Stimulated activated naive CD8-positive, alpha-beta T cell treated with anti-CD3 and anti-CD28 coated beads, Interleukin-15, amount 100 ng/mL, for 72 hours (primary cell): ENCODE results near the gene LYRM9.
A peak's percentile ranks its signal among the peaks of the same experiment; 100 is the strongest.
"Not testable (repeated sequence)": the region's sequence is repeated elsewhere in the genome, so short reads cannot be mapped to it uniquely, and the experiment has no call there.

ENCODE experiments used
- ATAC-seq: fragments of 150-1000 bp; cut with Tn5 transposase; 2 replicates; pipeline ENCODE4 v1.10.0; 2021; ENCODE audit warnings: mild to moderate bottlenecking, moderate library complexity
- DNase-seq, 2 donors: peaks; one replicate each; pipeline ENCODE4 v3.0.0; 2021 to 2022
- H3K27ac Mint-ChIP-seq, 2 donors: one replicate each; pipeline ENCODE4 v1.8.0; 2022; ENCODE audit warnings: mild to moderate bottlenecking in 2 of 2, mixed read lengths in 2 of 2, moderate library complexity in 2 of 2
- H3K27me3 Mint-ChIP-seq: one replicate; pipeline ENCODE4 v1.8.0; 2022; ENCODE audit warnings: mixed read lengths
- H3K4me1 Mint-ChIP-seq: one replicate; pipeline ENCODE4 v1.8.0; 2022; ENCODE audit warnings: mild to moderate bottlenecking, mixed read lengths
- H3K4me3 Mint-ChIP-seq, 2 donors: one replicate each; pipeline ENCODE4 v1.8.0; 2022; ENCODE audit warnings: mild to moderate bottlenecking in 2 of 2, mixed read lengths in 2 of 2, moderate library complexity in 1 of 2
- H3K9me3 Mint-ChIP-seq, 2 donors: one replicate each; pipeline ENCODE4 v1.8.0; 2022; ENCODE audit warnings: mixed read lengths in 2 of 2

The LYRM9 gene

GRCh38 chr17:27840688-27841087 is 52.5 kb downstream of the LYRM9 start:
- no peak overlapping the region for H3K27ac Mint-ChIP-seq
- no peaks in the 10 kb centered on the region for H3K27me3 Mint-ChIP-seq
- ATAC-seq (no peak), DNase-seq (no peak)
- no peak overlapping the region for H3K4me3 Mint-ChIP-seq
- no peaks in the 10 kb centered on the region for H3K9me3 Mint-ChIP-seq
- peaks cover 14% of the 10 kb centered on the region for H3K4me1 Mint-ChIP-seq

- H3K4me3 Mint-ChIP-seq, H3K9me3 Mint-ChIP-seq, H3K27me3 Mint-ChIP-seq, DNase-seq, H3K27ac Mint-ChIP-seq: not testable (repeated sequence)
- ATAC-seq: peak; percentile 86
- peaks cover 10% of the 10 kb centered on the region for H3K4me1 Mint-ChIP-seq
Observed at GRCh38 chr17:27840406-27840678, 52.8 kb downstream of the LYRM9 start.

- H3K4me3 Mint-ChIP-seq, H3K9me3 Mint-ChIP-seq, H3K27ac Mint-ChIP-seq, H3K27me3 Mint-ChIP-seq, H3K4me1 Mint-ChIP-seq, DNase-seq: not testable (repeated sequence)
- peak; percentile 74 for ATAC-seq
Observed at GRCh38 chr17:27839571-27840405, 53.4 kb downstream of the LYRM9 start.

GRCh38 chr17:27838607-27839006 is 54.6 kb downstream of the LYRM9 start:
- H3K27me3 Mint-ChIP-seq, H3K9me3 Mint-ChIP-seq, H3K4me3 Mint-ChIP-seq, DNase-seq, H3K4me1 Mint-ChIP-seq, H3K27ac Mint-ChIP-seq, ATAC-seq: not testable (repeated sequence)

GRCh38 chr17:27837769-27838168 is 55.4 kb downstream of the LYRM9 start:
- not testable (repeated sequence) for H3K9me3 Mint-ChIP-seq, H3K27me3 Mint-ChIP-seq, ATAC-seq, DNase-seq, H3K27ac Mint-ChIP-seq, H3K4me3 Mint-ChIP-seq, H3K4me1 Mint-ChIP-seq

- Mint-ChIP-seq H3K4me3 (no peak overlapping the region), H3K9me3 (peaks cover 0 to 8% of the 10 kb centered on the region in 2 donors), H3K27me3 (no peaks in the 10 kb centered on the region), H3K4me1 (peaks cover 9% of the 10 kb centered on the region), H3K27ac (no peak overlapping the region)
- ATAC-seq: no peak
- no peak for DNase-seq
Observed at GRCh38 chr17:27836651-27837050, 56.5 kb downstream of the LYRM9 start.

GRCh38 chr17:27834571-27834970 is 58.6 kb downstream of the LYRM9 start:
- H3K4me3 Mint-ChIP-seq: no peak overlapping the region
- H3K27me3 Mint-ChIP-seq: no peaks in the 10 kb centered on the region
- H3K27ac Mint-ChIP-seq: no peak overlapping the region
- ATAC-seq (no peak), DNase-seq (no peak)
- peaks cover 0 to 8% of the 10 kb centered on the region in 2 donors for H3K9me3 Mint-ChIP-seq
- peaks cover 9% of the 10 kb centered on the region for H3K4me1 Mint-ChIP-seq

- ATAC-seq (no peak), DNase-seq (no peak)
- H3K9me3 Mint-ChIP-seq: peaks cover 0 to 8% of the 10 kb centered on the region in 2 donors
- no peak overlapping the region for H3K27ac Mint-ChIP-seq
- peaks cover 9% of the 10 kb centered on the region for H3K4me1 Mint-ChIP-seq
- H3K27me3 Mint-ChIP-seq: no peaks in the 10 kb centered on the region
- no peak overlapping the region for H3K4me3 Mint-ChIP-seq
Observed at GRCh38 chr17:27832831-27833230, 60.3 kb downstream of the LYRM9 start.

GRCh38 chr17:27829888-27830287 is 63.3 kb downstream of the LYRM9 start:
- DNase-seq, H3K4me1 Mint-ChIP-seq, H3K27me3 Mint-ChIP-seq, H3K9me3 Mint-ChIP-seq, H3K27ac Mint-ChIP-seq, H3K4me3 Mint-ChIP-seq: not testable (repeated sequence)
- peak; percentile 67 for ATAC-seq

GRCh38 chr17:27829143-27829711 is 63.9 kb downstream of the LYRM9 start:
- H3K4me3 Mint-ChIP-seq, H3K27me3 Mint-ChIP-seq: not testable (repeated sequence)
- peak; percentile 79 for ATAC-seq

More at GRCh38 chr17:27829143-27829711, 63.9 kb downstream of the LYRM9 start:
- H3K4me1 Mint-ChIP-seq, H3K27ac Mint-ChIP-seq, DNase-seq, H3K9me3 Mint-ChIP-seq: not testable (repeated sequence)
